Muscle of back (tissue), 11 donors: Measurements from ENCODE around the gene RPL28. TPM values are rescaled to one million over a fixed set of nuclear protein-coding genes. Genes with fewer than 3 reads are reported as not detected.

Experiments
- DNase-seq, 3 donors: peaks; one replicate each; pipeline versions ENCODE4 v3.0.0 to v3.0.0-alpha.2; 2013
- polyA plus RNA-seq, 10 donors: library from polyadenylated mRNA; unstranded; fragments of 120-200 nt; gene quantifications; one replicate each; pipeline ENCODE4 v1.2.1, GENCODE V29; 2013; ENCODE audit not compliant: insufficient read length in 10 of 10

The RPL28 gene
- polyA plus RNA-seq, 10 donors, result 1,118 to 2,122 (median 1,535) TPM

- DNase-seq, result no peak
These were observed 33.7 kb upstream of the RPL28 start for GRCh38 chr19:55352040-55352439.

GRCh38 chr19:55352549-55353145 is 33.1 kb upstream of the RPL28 start:
- no peak for DNase-seq

GRCh38 chr19:55353356-55353802 is 32.4 kb upstream of the RPL28 start:
- no peak for DNase-seq

GRCh38 chr19:55353803-55354697 is 31.7 kb upstream of the RPL28 start:
- DNase-seq, result peak in 1 of 3 donors; percentile 63

GRCh38 chr19:55354698-55355212 is 31.0 kb upstream of the RPL28 start, which contains the start of gene COX6B2:
Gene COX6B2, minus strand, starts transcription at chr19:55354719. Its CDS starts 198 bp downstream, at chr19:55354521.
- DNase-seq, result no peak

GRCh38 chr19:55355213-55355821 is 30.4 kb upstream of the RPL28 start:
- DNase-seq, result no peak

GRCh38 chr19:55358493-55358892 is 27.2 kb upstream of the RPL28 start:
- no peak for DNase-seq

GRCh38 chr19:55358943-55359908 is 26.5 kb upstream of the RPL28 start:
- DNase-seq, result no peak

- no peak for DNase-seq
These were observed 24.8 kb upstream of the RPL28 start for GRCh38 chr19:55360902-55361301.

GRCh38 chr19:55362174-55362989 is 23.4 kb upstream of the RPL28 start:
- no peak for DNase-seq

GRCh38 chr19:55362990-55363716 is 22.6 kb upstream of the RPL28 start, which contains the start of gene GARIN5B:
Gene GARIN5B, minus strand, starts transcription at chr19:55363260. Its CDS starts 194 bp downstream, at chr19:55363066.
- no peak for DNase-seq

GRCh38 chr19:55365245-55365644 is 20.5 kb upstream of the RPL28 start:
- no peak for DNase-seq

GRCh38 chr19:55365964-55366363 is 19.8 kb upstream of the RPL28 start:
- DNase-seq, result no peak

- no peak for DNase-seq
These were observed 18.9 kb upstream of the RPL28 start for GRCh38 chr19:55366790-55367189.

- DNase-seq, result no peak
These were observed 17.6 kb upstream of the RPL28 start for GRCh38 chr19:55368106-55368505.

GRCh38 chr19:55368701-55369563 is 16.8 kb upstream of the RPL28 start:
- DNase-seq, result peak in 1 of 3 donors; percentile 58

GRCh38 chr19:55369653-55370304 is 16.0 kb upstream of the RPL28 start:
- DNase-seq, result peak in 1 of 3 donors; percentile 66
